ENCODE data around the gene ADAP1. TPM values are rescaled to one million over a fixed set of nuclear protein-coding genes. Genes with fewer than 3 reads are reported as not detected.

ADAP1 gene
- total RNA-seq, 1 experiment from 2014 or later = 34.0 TPM

DNA sequence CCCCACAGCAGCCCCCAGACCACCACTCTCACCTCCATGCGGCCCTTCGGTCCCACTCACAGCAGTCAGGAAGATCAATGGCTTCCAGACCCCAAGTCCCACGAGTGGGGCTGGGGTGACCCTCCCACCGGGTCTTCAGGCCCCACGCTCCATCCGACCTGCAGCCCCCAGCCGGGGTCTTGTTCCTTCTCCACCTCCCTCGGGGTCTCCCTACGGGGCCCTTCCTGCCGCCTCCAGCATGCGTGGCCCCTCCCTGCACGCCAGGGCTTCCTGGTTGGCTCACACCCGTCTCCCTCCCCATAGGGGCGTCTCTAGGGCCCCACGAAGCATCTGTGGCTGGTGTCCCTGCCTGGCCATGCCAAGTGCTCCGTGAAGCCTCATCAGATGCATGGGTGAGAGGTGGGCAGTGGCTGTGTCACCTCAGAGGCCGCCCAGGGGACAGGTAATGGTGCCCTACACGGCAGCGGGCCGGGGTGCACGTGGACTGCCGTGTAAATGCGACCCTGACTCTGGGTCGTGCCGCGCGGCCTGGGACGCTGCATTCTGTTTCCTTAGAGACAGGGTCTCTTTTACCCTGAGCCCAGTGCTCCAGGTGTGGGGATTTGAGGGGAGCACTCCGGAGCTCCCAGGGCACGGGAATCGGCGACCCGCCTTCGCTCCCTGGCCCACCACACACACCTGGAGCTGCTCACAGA is 19.9 kb downstream of the ADAP1 start:
- intact Hi-C loops (cut with micrococcal nuclease) = no loop called here
- ATAC-seq (no peak), DNase-seq (ENCODE audit: low read depth, low spot score) (no peak)
- BruUV-seq (replicated peaks) = no TSS peak
- Histone ChIP-seq H2AFZ (ENCODE audit: low read depth, low read length, poor library complexity, severe bottlenecking) (no peak overlapping the region), H3K4me3 (replicated peaks in 1 of 2; ENCODE audit: low read depth in 1 of 2, low read length in 2 of 2) (no peak overlapping the region), H3K4me1 (ENCODE audit: control insufficient read depth in 1 of 2, insufficient read depth in 2 of 2, low read length in 2 of 2) (peaks cover 14 to 18% of the 10 kb centered on the region in 2 experiments), H3K79me2 (ENCODE audit: insufficient read depth, low read length) (no peaks in the 10 kb centered on the region), H3K27me3 (ENCODE audit: insufficient read depth, low read length) (no peaks in the 10 kb centered on the region), H3K4me2 (ENCODE audit: low read length) (no peak overlapping the region), H3K9ac (ENCODE audit: low read length) (no peak overlapping the region), H4K20me1 (ENCODE audit: insufficient read depth) (no peaks in the 10 kb centered on the region), H3K36me3 (ENCODE audit: control insufficient read depth in 1 of 2, insufficient read depth in 2 of 2, low read length in 2 of 2) (no peaks in the 10 kb centered on the region), H3K27ac (ENCODE audit: low read depth, low read length) (no peak overlapping the region), H3K9me2 (ENCODE audit: insufficient read depth) (no peaks in the 10 kb centered on the region), H3K9me3 (ENCODE audit: control insufficient read depth in 1 of 2, insufficient read depth in 1 of 2, low read depth in 1 of 2, low read length in 2 of 2) (no peaks in the 10 kb centered on the region)
- POLR2A ChIA-PET = no interaction called here
- CTCF ChIA-PET = no interaction called here
- RAD21 ChIA-PET (ENCODE audit: low non-redundant PET in 1 of 2, low total read pairs in 2 of 2, uncharacterized antibody in 2 of 2, unreplicated experiment in 2 of 2) = no interaction called here
- TF ChIP-seq EZH2 (IDR thresholded peaks at IDR 0.05) = no peak
- no peak for TF ChIP-seq RAD21 (IDR thresholded peaks at IDR 0.05; ENCODE audit: low read depth)
- TF ChIP-seq ZFX (IDR thresholded peaks at IDR 0.05) = no peak
- TF ChIP-seq SRF (IDR thresholded peaks at IDR 0.05; ENCODE audit: low read depth) = no peak
- TF ChIP-seq EGR1 (IDR thresholded peaks at IDR 0.05; ENCODE audit: low read depth) = no peak
- TF ChIP-seq YY1 (IDR thresholded peaks at IDR 0.05; ENCODE audit: extremely low read depth, insufficient replicate concordance, low read depth, low read length) = no peak
- no peak for TF ChIP-seq ZNF274 (IDR thresholded peaks at IDR 0.05; ENCODE audit: low read depth, low read length)
- TF ChIP-seq SP1 (IDR thresholded peaks at IDR 0.05; ENCODE audit: low read depth) = no peak
- TF ChIP-seq EZH2phosphoT487 (IDR thresholded peaks at IDR 0.05; ENCODE audit: borderline replicate concordance) = no peak
- TF ChIP-seq, protein P1, sequence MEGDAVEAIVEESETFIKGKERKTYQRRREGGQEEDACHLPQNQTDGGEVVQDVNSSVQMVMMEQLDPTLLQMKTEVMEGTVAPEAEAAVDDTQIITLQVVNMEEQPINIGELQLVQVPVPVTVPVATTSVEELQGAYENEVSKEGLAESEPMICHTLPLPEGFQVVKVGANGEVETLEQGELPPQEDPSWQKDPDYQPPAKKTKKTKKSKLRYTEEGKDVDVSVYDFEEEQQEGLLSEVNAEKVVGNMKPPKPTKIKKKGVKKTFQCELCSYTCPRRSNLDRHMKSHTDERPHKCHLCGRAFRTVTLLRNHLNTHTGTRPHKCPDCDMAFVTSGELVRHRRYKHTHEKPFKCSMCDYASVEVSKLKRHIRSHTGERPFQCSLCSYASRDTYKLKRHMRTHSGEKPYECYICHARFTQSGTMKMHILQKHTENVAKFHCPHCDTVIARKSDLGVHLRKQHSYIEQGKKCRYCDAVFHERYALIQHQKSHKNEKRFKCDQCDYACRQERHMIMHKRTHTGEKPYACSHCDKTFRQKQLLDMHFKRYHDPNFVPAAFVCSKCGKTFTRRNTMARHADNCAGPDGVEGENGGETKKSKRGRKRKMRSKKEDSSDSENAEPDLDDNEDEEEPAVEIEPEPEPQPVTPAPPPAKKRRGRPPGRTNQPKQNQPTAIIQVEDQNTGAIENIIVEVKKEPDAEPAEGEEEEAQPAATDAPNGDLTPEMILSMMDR (IDR thresholded peaks at IDR 0.05 in 2 of 3, conservative IDR thresholded peaks at IDR 0.05 in 1 of 3; ENCODE audit: borderline replicate concordance in 1 of 3, insufficient read depth in 1 of 3, low read depth in 2 of 3, low read length in 2 of 3) = no peak
- TF ChIP-seq SIN3A (IDR thresholded peaks at IDR 0.05; ENCODE audit: low read depth) = no peak
- no peak for TF ChIP-seq ATF3 (IDR thresholded peaks at IDR 0.05)
- no peak for TF ChIP-seq ELF1 (IDR thresholded peaks at IDR 0.05; ENCODE audit: borderline replicate concordance, low read depth)
- no peak for TF ChIP-seq CEBPB (IDR thresholded peaks at IDR 0.05; ENCODE audit: low read depth)
